HG02588 (cell line): Measurements from ENCODE around the gene NLGN2.

Experiments
- ATAC-seq: cut with Tn5 transposase; IDR thresholded peaks from one replicate; pipeline ENCODE4 v1.9.1; 2021; ENCODE audit warnings: mild to moderate bottlenecking, moderate library complexity; ENCODE audit not compliant: unreplicated experiment

Gene NLGN2

DNA sequence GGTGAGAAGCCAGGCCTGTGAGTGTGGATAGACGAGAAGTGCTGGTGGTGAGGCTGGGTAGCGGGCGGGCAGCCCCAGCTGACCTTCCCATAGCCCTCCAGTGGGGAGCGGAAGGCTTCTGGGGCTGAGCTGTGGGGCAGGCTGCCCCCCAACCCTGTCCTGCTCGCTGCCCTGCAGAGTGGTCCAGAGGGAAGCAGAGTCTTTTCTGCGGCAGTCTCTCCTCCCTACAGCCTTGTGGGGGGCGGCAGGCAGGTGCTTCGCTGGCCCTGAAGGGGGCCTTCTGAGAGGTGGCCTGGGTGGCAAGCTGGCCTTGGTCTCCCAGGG lies 3.7 kb downstream of the NLGN2 start:
- ATAC-seq, result no peak

DNA sequence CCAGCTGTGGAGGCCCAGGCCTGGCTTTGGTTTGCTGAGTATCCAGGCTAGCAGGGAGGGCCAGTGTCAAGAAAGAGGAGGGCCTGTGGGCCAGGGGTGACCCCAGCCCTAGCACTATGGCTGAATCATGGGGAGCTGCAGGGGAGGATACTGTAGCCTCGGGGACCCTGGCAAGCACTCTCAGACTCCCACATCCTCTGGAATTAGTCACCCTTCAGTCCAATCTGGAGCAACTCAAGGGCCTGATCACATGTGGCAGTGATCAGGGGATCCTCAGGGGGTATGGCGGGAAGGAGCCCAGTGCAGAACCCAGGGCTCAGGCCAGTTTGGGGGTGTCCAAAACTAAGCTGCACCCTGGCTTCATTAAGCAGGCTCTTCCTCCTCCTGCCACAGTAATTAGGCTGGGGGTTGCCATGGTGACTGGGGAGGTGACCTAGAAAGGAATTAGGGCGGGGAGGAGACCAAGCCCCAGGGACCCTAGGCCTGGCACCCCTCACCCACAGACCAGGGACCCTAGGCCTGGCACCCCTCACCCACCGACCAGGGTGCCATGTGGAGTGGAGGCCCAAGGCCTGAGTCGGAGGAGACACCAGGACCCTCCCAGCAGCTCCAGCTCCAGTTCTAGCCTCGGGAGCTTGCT lies 5.8 kb downstream of the NLGN2 start:
- no peak for ATAC-seq

- ATAC-seq, result no peak
Measured at GRCh38 chr17:7414837-7415236, 7.2 kb downstream of the NLGN2 start.

DNA sequence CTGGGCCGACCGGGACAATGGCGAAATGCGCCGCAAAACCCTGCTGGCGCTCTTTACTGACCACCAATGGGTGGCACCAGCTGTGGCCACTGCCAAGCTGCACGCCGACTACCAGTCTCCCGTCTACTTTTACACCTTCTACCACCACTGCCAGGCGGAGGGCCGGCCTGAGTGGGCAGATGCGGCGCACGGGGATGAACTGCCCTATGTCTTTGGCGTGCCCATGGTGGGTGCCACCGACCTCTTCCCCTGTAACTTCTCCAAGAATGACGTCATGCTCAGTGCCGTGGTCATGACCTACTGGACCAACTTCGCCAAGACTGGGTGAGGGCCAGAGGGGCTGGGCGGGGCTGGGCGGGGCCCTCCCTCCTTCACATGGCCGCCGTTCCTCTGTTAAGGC lies 8.1 kb downstream of the NLGN2 start:
- ATAC-seq, result no peak

GRCh38 chr17:7416323-7416722 lies 8.7 kb downstream of the NLGN2 start:
- ATAC-seq, result no peak

DNA sequence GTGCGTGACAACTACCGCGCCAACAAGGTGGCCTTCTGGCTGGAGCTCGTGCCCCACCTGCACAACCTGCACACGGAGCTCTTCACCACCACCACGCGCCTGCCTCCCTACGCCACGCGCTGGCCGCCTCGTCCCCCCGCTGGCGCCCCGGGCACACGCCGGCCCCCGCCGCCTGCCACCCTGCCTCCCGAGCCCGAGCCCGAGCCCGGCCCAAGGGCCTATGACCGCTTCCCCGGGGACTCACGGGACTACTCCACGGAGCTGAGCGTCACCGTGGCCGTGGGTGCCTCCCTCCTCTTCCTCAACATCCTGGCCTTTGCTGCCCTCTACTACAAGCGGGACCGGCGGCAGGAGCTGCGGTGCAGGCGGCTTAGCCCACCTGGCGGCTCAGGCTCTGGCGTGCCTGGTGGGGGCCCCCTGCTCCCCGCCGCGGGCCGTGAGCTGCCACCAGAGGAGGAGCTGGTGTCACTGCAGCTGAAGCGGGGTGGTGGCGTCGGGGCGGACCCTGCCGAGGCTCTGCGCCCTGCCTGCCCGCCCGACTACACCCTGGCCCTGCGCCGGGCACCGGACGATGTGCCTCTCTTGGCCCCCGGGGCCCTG lies 9.5 kb downstream of the NLGN2 start:
- ATAC-seq, result no peak

GRCh38 chr17:7418472-7419152 lies 11.0 kb downstream of the NLGN2 start:
- ATAC-seq, result no peak

- ATAC-seq, result no peak
Measured at GRCh38 chr17:7419819-7420610, 12.4 kb downstream of the NLGN2 start, which contains the start of gene SPEM1. SPEM1 (plus strand) TSS chr17:7420324; CDS start chr17:7420385, 61 bp downstream.

- ATAC-seq, result no peak
Measured at GRCh38 chr17:7421186-7421585, 13.5 kb downstream of the NLGN2 start.

DNA sequence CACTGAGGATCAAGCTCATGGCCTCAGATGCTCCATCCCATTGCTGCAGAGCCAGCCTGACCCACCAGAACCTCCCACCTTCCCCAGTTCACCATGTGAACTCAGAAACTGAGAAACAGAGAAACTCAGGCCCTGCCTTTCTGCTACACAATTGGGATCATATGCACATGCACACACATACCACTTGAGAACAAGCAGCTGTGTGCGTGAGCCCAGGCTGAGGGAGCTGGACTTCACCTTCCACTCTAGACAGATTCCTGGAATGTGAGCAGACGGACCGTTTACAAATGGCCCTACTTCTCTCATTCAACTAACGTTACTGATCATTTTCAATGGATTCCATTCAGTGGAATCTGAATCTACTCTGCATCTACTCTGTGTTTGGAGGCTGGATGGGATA lies 16.0 kb downstream of the NLGN2 start:
- ATAC-seq, result no peak

- no peak for ATAC-seq
Measured at GRCh38 chr17:7425316-7425715, 17.7 kb downstream of the NLGN2 start, which contains the start of gene SPEM2. SPEM2 (plus strand) TSS chr17:7425616; CDS start chr17:7425689, 73 bp downstream.

GRCh38 chr17:7425756-7426155 lies 18.1 kb downstream of the NLGN2 start:
- ATAC-seq, result no peak

- no peak for ATAC-seq
Measured at GRCh38 chr17:7426203-7426863, 18.7 kb downstream of the NLGN2 start.

DNA sequence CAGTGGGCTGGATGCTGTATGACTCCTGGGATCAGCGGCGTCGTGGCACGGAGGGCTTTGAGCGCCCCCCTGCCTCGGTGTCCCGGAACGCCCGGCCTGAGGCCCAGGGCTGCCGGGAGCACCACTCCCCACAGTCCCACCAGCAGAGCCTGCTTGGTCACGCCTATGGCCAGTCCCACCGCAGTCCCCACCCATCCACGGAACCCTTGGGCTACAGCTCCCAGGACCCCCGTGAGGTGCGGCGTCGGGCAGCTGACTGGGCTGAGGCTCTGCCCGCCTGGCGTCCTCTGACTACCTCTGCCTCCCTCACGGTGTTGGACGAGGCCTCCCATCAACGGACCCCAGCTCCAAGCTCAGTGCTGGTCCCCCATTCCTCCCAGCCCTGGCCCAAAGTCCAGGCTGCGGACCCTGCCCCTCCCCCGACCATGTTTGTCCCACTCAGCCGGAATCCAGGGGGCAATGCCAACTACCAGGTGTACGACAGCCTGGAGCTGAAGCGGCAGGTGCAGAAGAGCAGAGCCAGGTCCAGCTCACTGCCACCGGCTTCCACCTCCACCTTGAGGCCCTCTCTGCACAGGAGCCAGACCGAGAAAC lies 19.3 kb downstream of the NLGN2 start:
- no peak for ATAC-seq

DNA sequence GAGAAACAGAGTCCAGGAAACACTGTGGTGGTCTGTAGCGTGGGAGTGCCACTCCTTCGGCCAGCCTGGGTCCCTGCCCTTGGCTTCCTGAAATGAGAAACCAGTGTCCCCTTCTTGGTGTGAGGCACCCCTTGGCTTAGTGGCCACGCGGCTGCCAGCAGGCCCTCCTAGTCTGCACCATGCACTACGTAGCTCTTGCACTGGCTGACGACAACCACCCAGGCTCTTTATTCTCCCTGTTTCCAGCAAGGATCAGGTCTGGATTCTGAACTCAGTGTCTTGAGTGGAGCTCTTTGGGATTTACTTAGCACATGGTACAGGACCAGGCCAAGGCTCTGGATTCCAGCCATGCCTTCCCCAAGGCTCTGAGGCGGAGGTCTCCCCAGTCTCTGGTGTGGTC lies 19.9 kb downstream of the NLGN2 start:
- no peak for ATAC-seq

DNA sequence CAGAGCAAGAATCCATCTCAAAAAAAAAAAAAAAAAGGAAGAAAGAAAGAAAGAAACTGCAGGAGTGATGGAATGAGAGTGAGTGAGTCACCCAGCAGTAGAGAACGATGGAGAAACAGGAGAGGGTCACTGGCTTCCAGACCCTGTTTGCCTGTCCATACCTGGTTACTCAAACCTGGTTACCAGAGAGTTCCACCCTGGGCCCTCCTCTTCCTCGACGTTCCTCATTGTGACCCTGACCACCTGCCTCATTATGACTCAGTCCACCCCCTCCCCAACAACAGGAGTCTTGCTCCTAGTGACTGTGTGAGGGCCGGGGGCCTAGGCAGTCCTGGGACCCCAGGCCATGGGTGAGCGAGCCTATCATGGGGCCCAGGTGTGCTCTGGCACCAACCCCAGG lies 20.9 kb downstream of the NLGN2 start, which contains the start of gene SPEM3:
TSS of gene SPEM3 (plus strand) at position 301 of the 400 bp plus-strand sequence. CDS start at position 347, 46 bp downstream.
- no peak for ATAC-seq

- no peak for ATAC-seq
Measured at GRCh38 chr17:7429722-7430121, 22.1 kb downstream of the NLGN2 start.

DNA sequence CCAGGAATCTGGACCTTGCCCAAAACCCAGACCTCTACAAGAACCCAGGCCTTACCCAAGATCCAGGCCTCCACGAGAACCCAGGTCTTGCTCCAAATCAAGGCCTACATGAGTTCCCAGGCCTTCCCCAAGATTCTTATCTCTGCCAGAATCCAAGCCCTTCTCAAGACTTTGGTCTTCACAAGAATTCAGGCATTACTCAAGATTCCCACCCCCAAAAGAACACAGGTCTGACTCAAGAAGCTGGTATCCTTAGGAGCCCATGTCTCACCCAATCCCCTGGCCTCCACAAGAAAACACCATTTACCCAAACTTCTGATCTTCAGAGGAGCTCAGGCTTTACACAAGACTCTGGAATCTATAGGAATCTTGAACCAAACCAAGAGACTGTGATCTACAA lies 23.6 kb downstream of the NLGN2 start:
- no peak for ATAC-seq

- no peak for ATAC-seq
Measured at GRCh38 chr17:7432296-7432695, 24.7 kb downstream of the NLGN2 start.
